GM10266 (cell line): ENCODE data around the gene KRTAP20-4.

ENCODE experiments used
- DNase-seq: peaks from one replicate; pipeline ENCODE4 v3.0.0; 2012; ENCODE audit errors: extremely low spot score
- TF ChIP-seq, protein P1 (sequence below): IDR thresholded peaks from 2 replicates; pipeline ENCODE4 v1.5.1; 2012; ENCODE audit warnings: mild to moderate bottlenecking, low read depth; ENCODE audit not compliant: control insufficient read depth, insufficient read depth; ENCODE audit errors: missing control alignments

Gene KRTAP20-4

DNA sequence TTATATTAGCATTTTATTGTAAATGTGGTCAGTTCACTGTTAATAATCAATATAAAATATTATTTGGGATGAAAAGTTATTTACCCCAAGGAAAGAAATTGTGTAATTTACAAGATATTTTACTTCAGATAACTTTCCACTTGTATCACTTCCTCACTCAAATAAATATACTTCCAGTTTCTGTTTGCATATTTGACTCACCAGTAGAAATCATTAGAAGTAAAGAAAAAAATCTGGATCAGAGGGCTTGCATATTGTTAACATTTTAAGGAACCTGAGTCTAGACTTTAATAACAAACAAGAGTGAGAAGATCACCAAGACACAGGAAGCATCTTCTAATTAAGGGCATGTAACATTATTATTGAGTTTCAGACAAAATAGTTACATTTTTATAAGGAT, 347 bp upstream of the KRTAP20-4 start:
- DNase-seq: no peak
- TF ChIP-seq, protein P1, sequence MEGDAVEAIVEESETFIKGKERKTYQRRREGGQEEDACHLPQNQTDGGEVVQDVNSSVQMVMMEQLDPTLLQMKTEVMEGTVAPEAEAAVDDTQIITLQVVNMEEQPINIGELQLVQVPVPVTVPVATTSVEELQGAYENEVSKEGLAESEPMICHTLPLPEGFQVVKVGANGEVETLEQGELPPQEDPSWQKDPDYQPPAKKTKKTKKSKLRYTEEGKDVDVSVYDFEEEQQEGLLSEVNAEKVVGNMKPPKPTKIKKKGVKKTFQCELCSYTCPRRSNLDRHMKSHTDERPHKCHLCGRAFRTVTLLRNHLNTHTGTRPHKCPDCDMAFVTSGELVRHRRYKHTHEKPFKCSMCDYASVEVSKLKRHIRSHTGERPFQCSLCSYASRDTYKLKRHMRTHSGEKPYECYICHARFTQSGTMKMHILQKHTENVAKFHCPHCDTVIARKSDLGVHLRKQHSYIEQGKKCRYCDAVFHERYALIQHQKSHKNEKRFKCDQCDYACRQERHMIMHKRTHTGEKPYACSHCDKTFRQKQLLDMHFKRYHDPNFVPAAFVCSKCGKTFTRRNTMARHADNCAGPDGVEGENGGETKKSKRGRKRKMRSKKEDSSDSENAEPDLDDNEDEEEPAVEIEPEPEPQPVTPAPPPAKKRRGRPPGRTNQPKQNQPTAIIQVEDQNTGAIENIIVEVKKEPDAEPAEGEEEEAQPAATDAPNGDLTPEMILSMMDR: no peak

DNA sequence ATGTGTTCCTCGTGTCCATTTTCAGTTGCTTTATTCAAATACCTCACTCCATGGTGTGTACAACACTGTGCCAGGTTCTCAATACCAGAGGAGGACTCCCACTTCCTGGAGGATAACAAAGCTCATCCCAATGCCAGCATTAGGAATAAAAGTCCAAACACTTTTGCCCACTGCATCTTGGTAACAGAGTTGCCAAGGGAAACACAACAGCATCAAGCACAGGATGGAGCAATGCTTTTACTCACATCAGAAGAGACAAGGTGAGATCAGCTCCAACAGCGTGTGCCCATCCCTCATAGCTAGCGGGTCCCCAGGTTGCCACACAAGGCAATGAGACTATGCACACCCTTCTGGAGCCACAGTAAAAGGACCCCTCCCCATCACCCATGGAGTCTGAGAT, 2.9 kb downstream of the KRTAP20-4 start:
- no peak for DNase-seq
- TF ChIP-seq, protein P1: no peak

DNA sequence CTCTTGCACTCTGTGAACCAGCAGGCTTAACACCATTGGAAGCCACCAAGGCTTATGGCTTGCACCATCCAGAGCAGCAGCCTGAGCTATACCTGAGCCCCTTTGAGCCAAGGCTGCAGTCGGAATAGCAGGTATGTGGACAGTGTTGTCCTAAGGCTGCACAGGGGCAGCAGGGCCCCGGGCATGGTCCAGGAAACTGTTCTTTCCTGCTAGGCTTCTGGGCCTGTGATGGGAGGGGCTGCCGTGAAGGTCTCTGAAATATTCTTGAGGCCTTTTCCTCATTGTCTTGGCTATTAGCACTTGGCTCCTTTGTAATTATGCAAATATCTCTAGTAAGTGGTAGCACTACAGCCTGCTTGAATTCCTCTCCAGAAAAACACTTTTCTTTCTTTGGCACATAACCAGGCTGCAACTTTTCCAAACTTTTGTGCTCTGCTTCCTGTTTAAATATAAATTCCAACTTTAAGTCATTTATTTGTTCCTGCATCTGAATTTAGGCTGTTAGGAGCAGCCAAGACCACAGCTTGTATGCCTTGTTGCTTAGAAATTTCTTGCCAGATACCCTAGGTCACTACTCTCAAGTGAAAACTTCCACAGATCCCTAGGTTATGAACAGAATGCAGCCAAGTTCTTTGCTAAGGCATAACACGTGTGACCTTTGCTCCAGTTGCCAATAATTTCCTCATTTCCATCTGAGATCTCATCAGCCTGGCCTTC, 5.2 kb downstream of the KRTAP20-4 start:
- TF ChIP-seq, protein P1: no peak
- no peak for DNase-seq

DNA sequence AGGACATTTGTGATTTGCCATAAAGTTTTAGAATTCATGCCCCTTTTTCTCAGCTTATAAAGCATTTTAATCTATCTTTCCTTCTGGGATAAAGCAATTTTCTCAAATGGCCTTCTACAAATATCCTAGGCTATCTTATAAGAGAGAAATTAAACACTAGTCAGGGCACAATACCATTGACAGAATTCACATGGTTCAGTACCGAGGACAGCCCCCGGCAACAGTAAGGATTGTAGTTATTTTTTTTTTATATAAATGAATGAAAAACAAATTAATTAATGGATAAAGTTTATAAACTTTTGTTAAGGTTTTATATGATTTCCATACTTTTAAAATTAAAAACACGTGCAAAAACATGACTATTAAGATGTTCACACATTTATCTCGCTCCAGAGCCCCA, 7.7 kb downstream of the KRTAP20-4 start:
- TF ChIP-seq, protein P1: no peak
- no peak for DNase-seq

DNA sequence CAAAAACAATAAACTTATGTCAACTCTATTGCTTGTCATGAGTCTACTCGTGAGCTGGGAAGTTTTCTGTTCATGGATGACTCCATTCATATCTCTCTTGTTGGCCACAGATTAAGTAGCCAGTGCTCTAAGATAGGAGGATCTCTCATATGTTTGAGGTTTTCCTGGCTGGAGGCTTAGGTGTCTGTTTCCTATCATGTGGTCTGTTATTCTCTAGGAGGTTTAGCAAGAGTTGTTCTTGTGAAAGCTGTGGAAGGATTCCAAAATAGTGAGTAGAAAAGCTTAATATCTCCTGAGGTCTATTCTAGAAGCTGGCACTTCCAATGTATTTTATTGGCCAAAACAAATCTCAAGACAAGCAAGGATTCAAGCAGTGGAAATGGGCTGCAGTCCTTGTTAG, 8.8 kb downstream of the KRTAP20-4 start:
- DNase-seq: no peak
- TF ChIP-seq, protein P1: no peak

DNA sequence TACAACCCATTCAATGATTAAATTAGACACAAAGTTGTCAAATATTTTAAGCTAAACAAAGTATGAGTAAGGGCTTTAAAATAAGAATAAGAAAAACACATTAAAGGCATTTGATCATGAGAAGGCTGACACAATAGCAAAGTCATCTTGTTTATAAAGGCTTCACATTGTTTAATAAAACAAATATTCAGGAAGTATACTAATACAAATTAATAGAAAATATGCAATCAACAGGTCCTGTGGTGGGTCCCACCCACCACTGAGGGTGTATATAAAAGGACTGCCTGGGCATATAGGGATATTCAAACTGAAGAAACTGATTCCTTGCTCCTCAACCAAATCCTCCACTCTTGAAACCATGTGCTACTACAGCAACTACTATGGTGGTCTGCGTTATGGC, 14.5 kb downstream of the KRTAP20-4 start, which contains the start of gene KRTAP20-2:
KRTAP20-2 (plus strand) TSS at position 301 of the 400 bp plus-strand sequence; CDS start at position 359, 58 bp downstream.
- TF ChIP-seq, protein P1: no peak
- no peak for DNase-seq

DNA sequence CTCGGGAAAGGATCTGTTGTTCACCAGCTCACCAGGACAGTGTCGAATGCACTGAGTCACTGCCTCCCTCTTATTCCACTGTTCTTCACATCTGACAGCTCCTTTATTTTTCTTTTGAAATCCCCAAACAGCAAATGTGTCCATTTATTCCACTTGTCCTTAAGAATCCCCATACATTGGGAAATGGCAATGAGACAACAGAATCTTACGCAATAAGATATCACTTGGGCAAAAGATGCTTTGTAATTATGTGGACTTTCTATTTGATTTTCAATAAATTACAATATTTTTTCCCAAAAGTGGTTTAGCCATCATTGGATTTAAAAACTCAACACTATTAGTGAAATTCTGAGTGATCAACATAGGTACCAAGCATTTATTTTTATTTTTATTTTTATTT, 18.3 kb downstream of the KRTAP20-4 start:
- TF ChIP-seq, protein P1: no peak
- DNase-seq: no peak
